Activated CD4-positive, alpha-beta T cell treated with anti-CD3 and anti-CD28 coated beads, Interleukin-2, amount 10 ng/mL, durations not matched to agents 24 days and 14 days (primary cell): ENCODE measurements around the gene BPIFB2. TPM values are rescaled to one million over a fixed set of nuclear protein-coding genes. Genes with fewer than 3 reads are reported as not detected.
"Not testable (repeated sequence)": the region's sequence is repeated elsewhere in the genome, so short reads cannot be mapped to it uniquely, and the experiment has no call there.

Experiments
- DNase-seq: peaks from one replicate; pipeline ENCODE4 v3.0.0; 2022
- H3K27ac Mint-ChIP-seq: one replicate; pipeline ENCODE4 v1.8.0; 2022; ENCODE audit warnings: mild to moderate bottlenecking, mixed read lengths
- H3K27me3 Mint-ChIP-seq: one replicate; pipeline ENCODE4 v1.8.0; 2022; ENCODE audit warnings: mixed read lengths
- H3K36me3 Mint-ChIP-seq: one replicate; pipeline ENCODE4 v1.8.0; 2022; ENCODE audit warnings: low read depth, mild to moderate bottlenecking, mixed read lengths
- H3K4me1 Mint-ChIP-seq: one replicate; pipeline ENCODE4 v1.8.0; 2021; ENCODE audit warnings: mixed read lengths
- H3K4me3 Mint-ChIP-seq: one replicate; pipeline ENCODE4 v1.8.0; 2022; ENCODE audit warnings: mild to moderate bottlenecking, moderate library complexity, mixed read lengths
- H3K9me3 Mint-ChIP-seq: one replicate; pipeline ENCODE4 v1.8.0; 2021; ENCODE audit warnings: mixed read lengths
- intact Hi-C: fragments of 100-400 bp; cut with micrococcal nuclease; formaldehyde crosslinking; loops from one replicate; pipeline ENCODE4 v1.15.1; 2023
- total RNA-seq: library from RNA; stranded (reverse); gene quantifications from 2 replicates; pipeline ENCODE4 v1.2.3, GENCODE V29; 2022

Gene BPIFB2
- total RNA-seq, 1 donor from 2014 or later = not detected

GRCh38 chr20:32966881-32967781, 40.4 kb upstream of the BPIFB2 start:
- peak overlapping the region; percentile 74 for H3K27ac Mint-ChIP-seq
- peak overlapping the region; percentile 72 for H3K4me3 Mint-ChIP-seq
- intact Hi-C loops = no loop called here
- H3K9me3 Mint-ChIP-seq = no peaks in the 10 kb centered on the region
- H3K36me3 Mint-ChIP-seq = no peaks in the 10 kb centered on the region
- no peaks in the 10 kb centered on the region for H3K27me3 Mint-ChIP-seq
- H3K4me1 Mint-ChIP-seq = peaks cover 54% of the 10 kb centered on the region
- peak; percentile 90 for DNase-seq

DNA sequence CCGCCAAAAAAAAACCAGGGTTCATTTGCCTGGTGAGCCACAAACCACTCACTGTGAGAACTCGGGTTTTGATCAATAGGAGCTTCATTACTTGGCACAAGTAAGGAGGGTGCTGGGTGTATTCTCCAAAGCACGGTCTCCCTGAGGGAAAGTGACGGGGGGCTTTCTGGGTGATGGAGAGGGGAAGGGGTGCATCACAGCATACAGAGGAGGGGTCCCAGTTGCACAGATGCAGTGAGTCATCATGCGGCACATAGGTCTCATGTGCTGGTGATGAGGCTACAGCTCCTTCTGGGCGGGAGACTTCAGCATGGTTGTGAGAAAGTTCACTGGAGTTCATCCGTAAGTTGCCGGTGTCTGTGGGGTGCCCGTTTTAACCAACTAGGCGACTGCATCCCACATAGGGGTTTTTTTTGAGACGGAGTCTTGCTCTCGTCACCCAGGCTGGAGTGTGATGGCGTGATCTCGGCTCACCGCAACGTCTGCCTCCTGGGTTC, 39.5 kb upstream of the BPIFB2 start:
- H3K36me3 Mint-ChIP-seq = no peaks in the 10 kb centered on the region
- peaks cover 51% of the 10 kb centered on the region for H3K4me1 Mint-ChIP-seq
- H3K4me3 Mint-ChIP-seq = peak overlapping the region; percentile 72
- peak overlapping the region; percentile 74 for H3K27ac Mint-ChIP-seq
- no peaks in the 10 kb centered on the region for H3K27me3 Mint-ChIP-seq
- peak; percentile 72 for DNase-seq
- intact Hi-C loops = no loop called here
- H3K9me3 Mint-ChIP-seq = no peaks in the 10 kb centered on the region

DNA sequence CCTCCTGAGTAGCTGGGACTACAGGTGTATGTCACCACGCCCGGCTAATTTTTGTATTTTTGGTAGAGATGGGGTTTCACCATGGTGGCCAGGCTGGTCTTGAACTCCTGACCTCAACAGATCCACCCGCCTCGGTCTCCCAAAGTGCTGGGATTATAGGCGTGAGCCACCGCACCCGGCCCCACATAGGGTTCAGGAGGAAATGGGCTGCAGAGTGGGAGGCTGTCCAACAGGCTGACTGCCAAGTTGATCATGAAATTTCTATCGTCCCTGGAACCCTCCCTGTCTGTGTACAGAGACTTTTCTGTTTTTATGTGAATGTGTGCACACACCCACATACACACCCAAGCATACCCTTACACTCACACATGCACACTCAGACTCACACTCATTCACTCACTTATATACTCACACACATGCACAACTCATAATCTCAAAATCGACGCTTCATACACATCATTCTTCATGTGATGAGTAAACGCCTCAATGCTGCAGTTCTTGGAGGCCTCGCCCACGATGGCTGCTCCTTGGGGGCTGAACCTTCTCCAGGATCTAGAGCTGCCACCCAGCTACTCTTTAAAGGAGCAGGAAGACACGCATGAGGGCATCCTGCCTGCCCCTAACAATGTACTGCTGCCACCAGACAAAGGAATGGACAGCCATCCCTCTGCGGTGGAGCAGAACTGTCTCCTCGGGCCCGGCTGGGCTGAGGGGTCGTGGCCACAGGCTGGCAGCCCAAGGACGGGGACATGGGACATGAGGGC, 38.8 kb upstream of the BPIFB2 start:
- Mint-ChIP-seq H3K27me3 (no peaks in the 10 kb centered on the region), H3K27ac (peak overlapping the region; percentile 13), H3K36me3 (no peaks in the 10 kb centered on the region), H3K4me3 (peak overlapping the region; percentile 1), H3K9me3 (no peaks in the 10 kb centered on the region), H3K4me1 (peaks cover 48% of the 10 kb centered on the region)
- DNase-seq = no peak
- intact Hi-C loops = no loop called here

- Mint-ChIP-seq H3K4me3 (no peak overlapping the region), H3K4me1 (peaks cover 48% of the 10 kb centered on the region), H3K27me3 (no peaks in the 10 kb centered on the region), H3K9me3 (no peaks in the 10 kb centered on the region), H3K27ac (peak overlapping the region; percentile 82), H3K36me3 (no peaks in the 10 kb centered on the region)
- DNase-seq = peak; percentile 55
- intact Hi-C loops = loop anchor here (5.0 kb wide), 1 partner anchor 147 kb away; no protein-coding TSS in a partner anchor
Measured at GRCh38 chr20:32969356-32970114, 38.0 kb upstream of the BPIFB2 start.

DNA sequence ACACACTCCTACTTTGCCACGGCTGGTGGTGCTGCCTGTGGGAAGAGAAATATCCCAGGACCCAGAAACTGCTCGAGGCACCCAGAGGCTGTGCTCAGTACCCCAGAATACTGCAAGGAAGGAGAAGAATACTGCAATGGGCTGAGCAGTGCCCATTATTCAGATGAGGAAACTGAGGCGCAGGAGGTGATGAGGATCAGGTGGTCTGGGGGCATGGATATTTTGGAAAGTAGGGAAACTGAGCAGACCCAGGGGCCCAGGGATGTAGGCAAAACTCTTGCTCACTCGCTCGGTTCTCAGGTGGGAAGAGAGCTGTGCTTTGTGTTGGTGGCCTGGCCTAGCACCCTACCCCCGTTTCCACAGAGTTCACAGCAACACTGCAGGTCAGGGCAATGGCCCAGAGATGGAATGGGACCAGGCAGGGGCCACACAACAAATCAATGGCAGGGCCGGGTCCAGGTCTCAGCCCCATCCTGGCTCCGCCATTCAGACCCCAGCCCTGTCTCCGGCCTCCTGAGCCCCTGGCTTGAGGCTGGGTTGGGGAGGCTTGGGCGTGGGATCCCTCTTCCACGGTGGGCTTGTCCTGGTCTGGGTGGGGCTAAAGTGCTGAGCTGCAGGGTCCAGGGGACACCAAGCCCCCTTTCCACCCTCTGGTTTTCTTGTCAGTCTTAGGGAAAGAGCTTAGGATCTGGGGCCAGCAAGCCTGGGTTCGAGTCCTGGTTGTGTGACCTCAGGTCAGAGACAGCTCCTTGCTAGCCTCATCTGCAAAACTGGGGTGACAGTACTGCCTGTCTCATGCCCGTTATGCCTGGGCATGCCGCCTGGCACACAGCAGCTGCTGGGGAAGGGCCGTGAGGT, 37.2 kb upstream of the BPIFB2 start:
- Mint-ChIP-seq H3K4me1 (peaks cover 48% of the 10 kb centered on the region), H3K4me3 (peak overlapping the region; percentile 51), H3K27me3 (no peaks in the 10 kb centered on the region), H3K36me3 (no peaks in the 10 kb centered on the region), H3K9me3 (no peaks in the 10 kb centered on the region), H3K27ac (peak overlapping the region; percentile 82)
- DNase-seq = peak; percentile 53
- intact Hi-C loops = loop anchor here (5.0 kb wide), 1 partner anchor 148 kb away; no protein-coding TSS in a partner anchor

DNA sequence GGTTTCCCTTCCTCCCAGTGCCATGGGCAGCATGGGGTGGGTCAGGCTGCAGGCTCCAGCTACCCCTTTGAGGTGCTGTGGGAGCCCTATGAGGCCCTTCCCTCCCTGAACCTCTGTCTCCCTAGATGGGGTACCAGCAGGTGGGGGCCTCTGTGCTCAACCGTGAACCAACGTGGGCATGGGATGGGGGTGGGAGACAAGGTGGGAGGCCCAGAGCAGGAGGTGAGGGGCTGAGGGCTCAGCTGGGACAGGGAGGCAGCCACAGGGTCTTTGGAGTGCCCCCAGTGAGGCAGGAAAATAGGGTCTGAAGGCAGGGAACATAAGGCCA, 36.6 kb upstream of the BPIFB2 start:
- peak; percentile 63 for DNase-seq
- no peaks in the 10 kb centered on the region for H3K27me3 Mint-ChIP-seq
- no peaks in the 10 kb centered on the region for H3K36me3 Mint-ChIP-seq
- no peaks in the 10 kb centered on the region for H3K9me3 Mint-ChIP-seq
- intact Hi-C loops = loop anchor here (5.0 kb wide), 1 partner anchor 149 kb away; no protein-coding TSS in a partner anchor
- H3K27ac Mint-ChIP-seq = no peak overlapping the region
- H3K4me3 Mint-ChIP-seq = peak overlapping the region; percentile 51
- H3K4me1 Mint-ChIP-seq = peaks cover 43% of the 10 kb centered on the region

GRCh38 chr20:32971703-32972161, 35.8 kb upstream of the BPIFB2 start:
- Mint-ChIP-seq H3K27ac (no peak overlapping the region), H3K4me1 (peaks cover 38% of the 10 kb centered on the region), H3K4me3 (no peak overlapping the region), H3K27me3 (no peaks in the 10 kb centered on the region), H3K9me3 (peaks cover 6% of the 10 kb centered on the region), H3K36me3 (peaks cover 3% of the 10 kb centered on the region)
- intact Hi-C loops = loop anchor here (5.0 kb wide), 1 partner anchor 149 kb away; no protein-coding TSS in a partner anchor
- DNase-seq = peak; percentile 80

DNA sequence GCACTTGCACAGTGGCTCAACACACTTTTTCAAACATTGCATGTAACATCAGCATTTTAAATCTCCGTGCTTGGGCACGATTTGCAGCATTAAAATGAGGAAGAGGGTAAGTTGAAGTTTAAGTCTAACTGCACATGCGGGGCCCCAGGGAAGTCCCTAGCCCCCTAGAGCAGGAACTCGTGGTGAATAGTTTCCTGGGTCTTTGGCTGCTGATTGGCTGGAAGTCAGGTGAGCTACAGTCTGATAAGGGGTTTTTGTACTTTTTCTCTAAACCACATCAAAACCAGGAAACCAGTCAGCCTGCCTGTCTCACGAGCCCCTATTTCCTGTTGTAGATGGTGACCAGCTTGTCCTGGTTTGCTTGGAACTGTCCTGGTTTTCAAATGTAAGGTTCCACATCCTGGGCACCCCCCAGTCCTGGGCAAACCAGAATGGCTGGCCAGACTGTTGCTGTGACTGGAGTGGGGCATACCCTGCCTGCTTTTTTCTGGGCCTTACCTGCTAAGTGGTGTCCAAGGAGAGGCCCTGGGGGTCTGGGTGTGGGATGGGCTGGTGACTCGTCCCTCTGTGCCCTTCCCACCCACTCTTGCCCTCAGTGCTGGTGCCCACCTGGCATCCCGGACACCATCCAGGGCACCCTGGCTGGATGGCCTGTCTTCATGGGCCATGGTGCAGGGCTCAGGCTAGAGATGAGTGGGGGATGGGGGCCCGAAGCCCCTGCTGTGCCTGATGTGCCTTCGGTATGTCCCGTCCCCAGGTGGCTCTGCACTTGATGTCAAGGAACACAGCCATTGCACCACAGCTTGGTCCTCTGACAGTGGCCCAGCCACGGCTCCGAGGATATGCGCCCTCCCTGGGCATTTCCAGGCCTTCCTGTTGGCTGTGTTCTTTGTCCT, 35.1 kb upstream of the BPIFB2 start:
- Mint-ChIP-seq H3K36me3 (peaks cover 3% of the 10 kb centered on the region), H3K27me3 (no peaks in the 10 kb centered on the region), H3K4me1 (peaks cover 32% of the 10 kb centered on the region), H3K4me3 (no peak overlapping the region), H3K27ac (no peak overlapping the region), H3K9me3 (peaks cover 7% of the 10 kb centered on the region)
- peak; percentile 94 for DNase-seq
- intact Hi-C loops = loop anchor here (5.0 kb wide), 1 partner anchor 150 kb away; no protein-coding TSS in a partner anchor

- peak; percentile 66 for DNase-seq
- peaks cover 7% of the 10 kb centered on the region for H3K9me3 Mint-ChIP-seq
- no peak overlapping the region for H3K4me3 Mint-ChIP-seq
- H3K27ac Mint-ChIP-seq = no peak overlapping the region
- H3K27me3 Mint-ChIP-seq = no peaks in the 10 kb centered on the region
- H3K4me1 Mint-ChIP-seq = peaks cover 25% of the 10 kb centered on the region
- intact Hi-C loops = loop anchor here (5.0 kb wide), 1 partner anchor 151 kb away; no protein-coding TSS in a partner anchor
- peaks cover 3% of the 10 kb centered on the region for H3K36me3 Mint-ChIP-seq
Measured at GRCh38 chr20:32973077-32973717, 34.3 kb upstream of the BPIFB2 start.

- H3K36me3 Mint-ChIP-seq, H3K27me3 Mint-ChIP-seq, H3K9me3 Mint-ChIP-seq, H3K4me3 Mint-ChIP-seq: not testable (repeated sequence)
- DNase-seq = peak; percentile 60
- intact Hi-C loops = loop anchor here (5.0 kb wide), 1 partner anchor 152 kb away; no protein-coding TSS in a partner anchor
- H3K4me1 Mint-ChIP-seq = peaks cover 17% of the 10 kb centered on the region
- peak overlapping the region; percentile 22 for H3K27ac Mint-ChIP-seq
Measured at GRCh38 chr20:32974204-32975064, 33.1 kb upstream of the BPIFB2 start.

- DNase-seq, H3K36me3 Mint-ChIP-seq, H3K9me3 Mint-ChIP-seq, intact Hi-C loops, H3K27me3 Mint-ChIP-seq, H3K4me3 Mint-ChIP-seq, H3K27ac Mint-ChIP-seq: not testable (repeated sequence)
- peaks cover 11% of the 10 kb centered on the region for H3K4me1 Mint-ChIP-seq
Measured at GRCh38 chr20:32975121-32975520, 32.4 kb upstream of the BPIFB2 start.
